Measurements from ENCODE around the gene PIK3AP1. TPM values are rescaled to one million over a fixed set of nuclear protein-coding genes. Genes with fewer than 3 reads are reported as not detected.

Gene PIK3AP1, protein sequence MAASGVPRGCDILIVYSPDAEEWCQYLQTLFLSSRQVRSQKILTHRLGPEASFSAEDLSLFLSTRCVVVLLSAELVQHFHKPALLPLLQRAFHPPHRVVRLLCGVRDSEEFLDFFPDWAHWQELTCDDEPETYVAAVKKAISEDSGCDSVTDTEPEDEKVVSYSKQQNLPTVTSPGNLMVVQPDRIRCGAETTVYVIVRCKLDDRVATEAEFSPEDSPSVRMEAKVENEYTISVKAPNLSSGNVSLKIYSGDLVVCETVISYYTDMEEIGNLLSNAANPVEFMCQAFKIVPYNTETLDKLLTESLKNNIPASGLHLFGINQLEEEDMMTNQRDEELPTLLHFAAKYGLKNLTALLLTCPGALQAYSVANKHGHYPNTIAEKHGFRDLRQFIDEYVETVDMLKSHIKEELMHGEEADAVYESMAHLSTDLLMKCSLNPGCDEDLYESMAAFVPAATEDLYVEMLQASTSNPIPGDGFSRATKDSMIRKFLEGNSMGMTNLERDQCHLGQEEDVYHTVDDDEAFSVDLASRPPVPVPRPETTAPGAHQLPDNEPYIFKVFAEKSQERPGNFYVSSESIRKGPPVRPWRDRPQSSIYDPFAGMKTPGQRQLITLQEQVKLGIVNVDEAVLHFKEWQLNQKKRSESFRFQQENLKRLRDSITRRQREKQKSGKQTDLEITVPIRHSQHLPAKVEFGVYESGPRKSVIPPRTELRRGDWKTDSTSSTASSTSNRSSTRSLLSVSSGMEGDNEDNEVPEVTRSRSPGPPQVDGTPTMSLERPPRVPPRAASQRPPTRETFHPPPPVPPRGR
- total RNA-seq (2022; extraction: Qiagen RNA extraction), result 0.50 to 0.84 TPM (median 0.57 TPM) in 5 replicates

DNA sequence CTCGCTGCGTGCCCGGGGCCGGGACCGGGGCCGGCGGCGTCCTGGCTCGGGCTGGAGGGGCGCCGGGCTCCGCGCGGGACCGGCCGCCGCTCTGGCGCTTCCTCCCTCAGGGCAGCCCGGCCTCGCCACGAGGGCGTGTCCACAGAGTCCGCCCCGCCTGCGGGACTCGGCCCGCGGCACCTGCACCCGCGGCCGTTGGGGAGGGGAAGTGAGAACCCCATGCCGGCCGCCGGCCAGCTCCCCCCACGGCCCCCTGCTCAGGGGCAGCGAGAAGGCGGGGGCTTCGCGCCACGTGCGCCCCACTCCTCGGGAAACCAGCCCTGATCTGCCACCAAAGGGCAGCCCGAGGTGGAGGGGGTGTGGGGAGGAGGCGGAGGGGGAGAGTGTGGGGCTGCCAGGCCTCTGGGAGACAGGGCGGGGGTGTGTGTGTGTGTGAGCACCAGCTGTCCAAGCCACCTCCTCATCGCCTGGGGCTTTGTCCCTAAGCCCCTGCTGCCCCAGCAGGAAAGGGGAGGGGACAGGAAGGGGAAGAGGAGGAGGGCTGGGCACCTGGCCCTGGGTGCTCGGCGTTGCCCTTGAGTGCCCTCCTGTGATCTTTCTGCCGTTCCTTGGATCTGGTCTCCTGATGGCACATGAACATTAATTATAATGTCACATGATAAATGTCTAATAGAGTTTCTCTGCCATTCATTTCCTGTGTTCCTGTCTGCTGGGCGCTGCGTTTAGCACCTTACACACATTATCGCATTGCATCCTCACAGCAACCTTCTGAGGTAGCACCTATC, at the start of gene PIK3AP1:
TSS of gene PIK3AP1 (minus strand) at position 93 of the 785 bp plus-strand sequence. CDS start 120 bp downstream, outside the sequence.

DNA sequence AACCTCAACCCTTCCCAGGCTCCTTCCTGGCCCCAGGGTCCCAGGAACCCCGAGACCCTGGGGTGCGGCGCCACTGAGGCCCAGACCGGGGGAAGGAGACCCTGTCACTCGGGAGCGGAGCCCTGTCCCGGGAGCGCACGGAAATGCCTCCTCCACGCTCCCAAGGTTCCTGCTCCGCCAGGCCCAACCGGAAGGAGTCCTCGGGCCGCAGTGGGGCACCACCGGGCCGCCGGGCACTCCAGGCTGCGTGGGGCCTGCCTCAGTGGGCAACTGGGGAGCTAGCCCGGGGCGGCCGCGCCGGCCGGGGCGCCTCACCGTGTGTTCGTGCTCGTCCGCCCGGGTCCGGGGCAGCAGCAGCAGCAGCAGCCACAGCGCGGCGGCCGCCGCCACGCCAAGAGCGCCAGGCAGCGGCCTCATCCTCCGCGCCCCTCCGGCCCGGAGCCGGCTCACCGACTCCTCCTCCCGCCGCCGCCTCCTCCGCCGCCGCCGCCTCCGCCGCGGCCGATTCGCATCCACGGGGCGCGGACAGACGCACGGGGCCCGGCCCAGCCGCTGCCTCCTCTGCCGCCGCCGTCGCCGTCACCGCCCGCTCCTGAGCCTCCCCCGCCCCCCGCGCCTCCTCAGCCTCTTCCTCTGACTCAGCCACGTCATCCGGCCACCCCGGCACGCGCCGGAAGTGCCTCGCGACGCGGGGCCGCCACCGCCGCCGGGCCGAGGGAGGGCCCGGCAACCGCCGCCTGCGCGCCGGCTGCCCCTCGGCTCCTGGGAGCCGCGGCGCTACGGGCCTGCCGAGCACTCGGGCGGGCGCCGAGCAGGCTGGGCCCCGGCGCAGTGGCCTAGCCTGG, 133.7 kb downstream of the PIK3AP1 start, which contains the start of gene TM9SF3:
TSS of gene TM9SF3 (minus strand) at position 594 of the 845 bp plus-strand sequence. CDS start at position 417, 177 bp downstream.

Other genes with a start within 250 kb of the PIK3AP1 start
- 0.05 to 0.09 TPM (median 0.07 TPM) in 5 replicates for gene TLL2, start 206.6 kb downstream of the PIK3AP1 start, total RNA-seq (2022; extraction: Qiagen RNA extraction)
- gene TM9SF3, start 133.5 kb downstream of the PIK3AP1 start, total RNA-seq (2022; extraction: Qiagen RNA extraction), result 51.4 to 116 TPM (median 99.5 TPM) in 5 replicates
- gene LCOR, start 111.8 kb upstream of the PIK3AP1 start, total RNA-seq (2022; extraction: Qiagen RNA extraction), result 7.5 to 14.7 TPM (median 10.1 TPM) in 5 replicates